GM18519 (cell line): ENCODE measurements around the gene UNC13C.

ENCODE experiments used
- ATAC-seq: cut with Tn5 transposase; IDR thresholded peaks from one replicate; pipeline ENCODE4 v1.9.1; 2021; ENCODE audit warnings: mild to moderate bottlenecking, moderate library complexity; ENCODE audit not compliant: unreplicated experiment, low FRiP score

Gene UNC13C

GRCh38 chr15:54101664-54102270 is 123.5 kb downstream of the UNC13C start:
- no peak for ATAC-seq

- ATAC-seq, result no peak
These were observed 124.5 kb downstream of the UNC13C start for GRCh38 chr15:54102704-54103103.

GRCh38 chr15:54109014-54109413 is 130.8 kb downstream of the UNC13C start:
- ATAC-seq, result no peak

GRCh38 chr15:54119051-54119450 is 140.8 kb downstream of the UNC13C start:
- ATAC-seq, result no peak

GRCh38 chr15:54120949-54121463 is 142.8 kb downstream of the UNC13C start:
- no peak for ATAC-seq

- ATAC-seq, result no peak
These were observed 149.3 kb downstream of the UNC13C start for GRCh38 chr15:54127574-54127973.

- no peak for ATAC-seq
These were observed 153.2 kb downstream of the UNC13C start for GRCh38 chr15:54131410-54131809.

GRCh38 chr15:54149115-54149531 is 170.9 kb downstream of the UNC13C start:
- ATAC-seq, result no peak

GRCh38 chr15:54150255-54150654 is 172.0 kb downstream of the UNC13C start:
- peak; percentile 65 for ATAC-seq

GRCh38 chr15:54159012-54159411 is 180.8 kb downstream of the UNC13C start:
- no peak for ATAC-seq

- ATAC-seq, result no peak
These were observed 209.1 kb downstream of the UNC13C start for GRCh38 chr15:54187325-54187724.

GRCh38 chr15:54197995-54198394 is 219.8 kb downstream of the UNC13C start:
- no peak for ATAC-seq

GRCh38 chr15:54206586-54207321 is 228.5 kb downstream of the UNC13C start:
- ATAC-seq, result no peak

GRCh38 chr15:54208786-54209185 is 230.5 kb downstream of the UNC13C start:
- no peak for ATAC-seq

- ATAC-seq, result no peak
These were observed 234.4 kb downstream of the UNC13C start for GRCh38 chr15:54212635-54213034.

GRCh38 chr15:54226455-54226854 is 248.2 kb downstream of the UNC13C start:
- ATAC-seq, result no peak

GRCh38 chr15:54227569-54227968 is 249.3 kb downstream of the UNC13C start:
- ATAC-seq, result no peak

- ATAC-seq, result no peak
These were observed 272.1 kb downstream of the UNC13C start for GRCh38 chr15:54250326-54250725.

GRCh38 chr15:54256190-54256589 is 277.9 kb downstream of the UNC13C start:
- no peak for ATAC-seq

- ATAC-seq, result no peak
These were observed 295.7 kb downstream of the UNC13C start for GRCh38 chr15:54273928-54274327.

- no peak for ATAC-seq
These were observed 299.6 kb downstream of the UNC13C start for GRCh38 chr15:54277834-54278233.

- no peak for ATAC-seq
These were observed 302.5 kb downstream of the UNC13C start for GRCh38 chr15:54280726-54281125.
